Bone marrow (tissue), 2 donors: Measurements from ENCODE around the gene PXDN.

Experiments
- DNase-seq, 2 donors: peaks; one replicate each; lab custom pipeline; 2025; lab: John Stamatoyannopoulos, UW

Gene PXDN

DNA sequence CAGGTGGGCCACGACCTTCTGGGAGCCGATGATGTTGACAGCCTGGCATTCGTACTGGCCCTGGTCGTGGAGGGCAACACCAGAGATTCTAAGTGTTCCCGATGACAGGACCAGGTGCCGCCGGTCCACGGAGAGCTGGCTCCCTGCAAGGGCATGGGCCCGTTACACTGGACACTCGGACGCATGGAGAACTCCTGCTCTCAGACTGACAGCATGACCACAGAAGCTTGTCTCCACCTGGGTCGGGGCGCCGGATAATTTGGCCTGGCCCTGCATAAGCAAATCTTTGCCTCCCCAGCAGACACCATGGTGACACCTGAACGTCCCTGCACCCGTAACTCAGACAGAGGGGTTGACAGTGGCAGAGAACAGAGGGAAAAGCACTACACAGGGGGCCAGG, 80.7 kb downstream of the PXDN start:
- DNase-seq = no peak

DNA sequence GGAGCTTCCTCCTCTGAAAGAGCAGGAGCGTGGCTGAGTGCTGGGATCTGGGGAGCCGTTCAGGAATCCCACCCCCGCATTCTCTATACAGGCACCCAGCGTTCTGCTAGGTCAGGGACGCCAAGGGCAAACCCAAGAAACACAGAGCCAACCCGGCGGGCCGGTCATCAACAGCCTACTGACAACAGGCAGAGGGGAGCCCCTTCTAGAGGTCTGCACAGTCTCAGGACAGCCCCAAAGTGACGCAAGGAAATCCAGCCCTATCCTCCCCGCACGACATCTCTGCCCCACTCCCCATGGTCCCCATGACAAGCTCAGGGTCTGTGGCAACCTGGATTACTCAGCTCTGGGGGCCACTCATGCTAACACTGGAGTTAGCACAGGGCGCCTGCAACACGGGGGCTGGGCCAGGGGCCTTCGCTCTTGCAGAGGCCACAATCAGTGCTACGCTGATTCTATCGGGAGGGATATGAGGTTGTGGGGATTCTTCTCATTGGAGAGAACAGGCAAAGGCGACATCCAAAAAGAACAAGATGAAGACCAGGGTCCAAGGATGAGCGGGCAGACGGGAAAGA, 81.6 kb downstream of the PXDN start:
- no peak for DNase-seq

DNA sequence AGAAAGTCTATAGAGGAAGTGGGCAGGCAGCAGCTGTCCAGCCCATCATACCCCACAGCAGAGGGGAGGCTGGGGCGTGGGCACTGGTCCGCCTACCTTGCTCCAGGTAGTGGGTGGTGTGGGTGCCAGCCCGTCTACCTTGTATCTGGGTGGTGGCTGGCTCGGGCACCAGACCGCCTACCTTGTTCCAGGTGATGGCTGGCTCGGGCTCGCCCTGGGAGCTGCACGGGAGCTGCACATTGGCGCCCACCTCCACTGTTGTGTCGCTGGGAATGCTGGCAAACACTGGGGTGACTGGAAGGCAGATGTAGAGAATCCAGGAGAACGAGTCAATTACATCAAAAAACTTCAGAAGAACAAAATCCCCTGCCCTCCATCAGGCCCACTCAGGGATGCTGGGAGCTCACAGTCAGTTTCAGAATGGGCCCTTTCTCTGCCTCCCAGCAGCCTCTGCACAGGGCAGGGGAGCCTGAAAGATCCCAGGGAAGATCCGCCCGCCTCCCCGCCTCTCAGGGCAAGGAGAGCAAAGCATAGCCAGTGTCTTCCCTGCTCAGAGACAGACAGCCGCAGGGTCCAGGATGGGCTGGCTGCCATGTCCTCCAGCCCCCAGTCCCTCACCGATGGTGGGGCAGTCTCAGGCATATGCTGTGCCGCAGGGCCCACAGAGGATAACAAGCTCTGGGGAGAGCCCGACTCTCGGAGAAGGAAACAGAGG, 82.3 kb downstream of the PXDN start:
- DNase-seq = no peak

DNA sequence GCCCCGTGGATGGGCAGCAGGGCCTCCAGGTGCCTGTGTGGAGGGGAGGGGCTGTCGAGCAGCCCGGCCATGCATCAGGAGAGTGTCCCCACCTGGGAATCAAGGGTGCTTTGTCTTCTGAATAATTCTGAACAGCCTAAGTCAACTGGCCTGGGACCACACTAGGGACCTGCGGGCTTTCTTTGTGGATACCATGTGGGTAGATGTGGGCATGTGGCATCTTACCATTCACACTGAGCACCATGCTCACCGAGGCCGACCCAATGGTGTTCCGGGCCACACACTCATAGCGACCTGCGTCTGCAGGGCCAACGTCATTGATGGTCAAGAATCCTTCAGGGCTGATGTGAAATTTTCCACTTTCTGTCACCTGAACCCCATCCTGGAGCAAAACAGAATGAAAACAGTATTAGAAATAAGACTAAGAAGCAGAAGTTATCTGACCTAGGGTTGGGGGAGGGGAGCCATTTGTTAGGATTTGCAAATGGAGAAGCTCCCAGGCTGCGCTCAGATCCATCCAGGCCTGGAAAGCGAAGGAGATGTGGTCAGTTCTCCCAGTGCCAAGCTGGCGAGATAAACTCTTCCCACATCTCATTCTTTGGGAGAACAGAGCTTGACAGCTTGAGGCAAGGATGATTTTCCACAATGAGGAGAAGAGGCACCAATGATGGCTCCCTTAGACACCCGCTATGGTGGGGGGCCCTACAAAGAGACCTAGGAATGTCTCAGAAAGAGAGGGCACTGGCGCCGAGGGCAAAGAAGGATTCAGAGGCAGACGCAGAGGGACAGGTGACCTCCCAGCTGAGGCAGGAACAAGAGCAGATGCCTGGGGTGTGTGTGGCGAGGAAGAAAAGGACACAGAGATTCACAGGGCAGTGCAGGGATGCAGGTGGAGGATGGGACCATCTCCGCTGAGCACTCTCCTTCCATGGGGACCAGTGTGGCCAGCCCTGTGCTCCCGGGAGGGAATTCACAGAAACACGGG, 83.4 kb downstream of the PXDN start:
- no peak for DNase-seq

DNA sequence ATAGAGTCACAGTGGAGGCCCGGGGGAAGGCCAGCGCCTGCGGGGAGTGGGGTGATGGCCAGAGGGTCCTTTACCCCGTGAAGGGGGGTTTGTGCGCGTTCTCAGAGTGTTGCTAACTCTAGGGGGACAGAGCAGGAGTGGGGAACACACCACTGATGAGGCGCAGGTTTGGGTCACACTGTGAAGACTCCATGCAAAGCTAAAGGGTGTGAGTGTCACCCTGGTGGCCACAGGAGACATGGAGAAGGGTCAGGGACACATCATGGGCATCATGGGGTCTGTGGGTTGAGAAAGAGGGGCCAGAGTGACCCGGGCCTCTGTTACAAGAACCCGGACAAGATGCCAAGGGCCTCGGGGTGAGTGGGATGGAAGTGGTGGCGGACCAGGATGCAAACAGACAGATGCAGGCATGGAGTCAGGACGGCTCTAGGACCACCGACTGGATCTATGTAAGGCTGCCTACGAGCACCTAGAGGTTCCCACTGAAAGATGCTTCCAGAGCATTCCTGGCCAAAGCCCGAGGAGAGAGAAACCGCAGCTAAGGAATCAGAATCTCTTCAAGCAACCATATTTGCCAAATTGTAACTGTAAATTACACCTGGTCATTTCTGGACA, 84.3 kb downstream of the PXDN start:
- no peak for DNase-seq

DNA sequence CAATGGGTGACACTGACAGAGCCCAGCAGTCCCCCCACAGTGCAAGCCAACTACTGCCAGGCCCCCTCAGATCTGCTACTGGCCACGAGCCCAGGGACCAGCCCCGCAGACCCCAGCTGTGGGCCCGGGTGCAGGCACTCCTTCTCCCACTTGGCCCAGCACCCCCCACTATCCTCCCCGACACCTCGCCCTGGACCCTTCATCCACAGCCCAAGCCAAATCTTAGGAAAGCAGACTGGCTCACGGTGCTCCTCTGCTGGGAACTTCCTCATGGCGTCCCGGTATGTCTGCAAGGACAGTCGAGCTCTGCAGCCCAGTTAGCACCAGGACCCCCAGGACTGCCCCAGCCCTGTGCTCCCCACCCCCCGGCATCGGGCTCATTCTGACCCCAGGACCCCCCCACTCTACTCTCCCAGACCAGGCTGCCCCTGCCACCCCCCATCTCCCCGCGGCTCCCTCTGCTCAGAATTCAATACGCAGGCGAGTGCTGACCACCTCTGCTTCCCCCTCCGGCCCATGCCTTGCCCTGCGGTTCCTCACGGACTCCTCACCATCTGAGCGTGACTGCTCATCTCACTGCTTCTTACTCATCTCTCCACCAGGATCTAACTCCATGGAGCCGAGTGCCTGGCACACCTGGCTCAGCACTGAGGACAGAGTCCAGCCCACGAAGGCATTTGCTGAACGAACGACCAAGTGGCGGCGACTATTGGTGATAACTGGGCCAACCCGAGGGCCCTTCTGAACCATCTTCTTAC, 85.7 kb downstream of the PXDN start:
- no peak for DNase-seq

- DNase-seq = no peak
Observed at GRCh38 chr2:1656961-1657841, 87.1 kb downstream of the PXDN start.

GRCh38 chr2:1656326-1656960, 87.9 kb downstream of the PXDN start:
- no peak for DNase-seq

DNA sequence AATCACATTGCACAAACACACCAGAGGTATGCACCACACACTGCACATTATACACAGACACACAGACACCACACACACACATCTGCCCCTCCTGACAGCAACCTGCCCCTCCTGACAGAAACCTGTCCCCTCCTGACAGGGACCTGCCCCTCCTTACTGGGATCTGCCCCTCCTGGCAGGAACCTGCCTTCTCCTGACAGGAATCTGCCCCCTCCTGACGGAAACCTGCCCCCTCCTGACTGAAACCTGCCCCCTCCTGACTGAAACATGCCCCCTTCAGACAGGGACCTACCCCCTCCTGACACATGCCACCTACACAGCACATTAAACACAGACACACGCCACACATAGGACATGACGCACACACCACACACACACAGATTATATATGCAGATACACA, 88.9 kb downstream of the PXDN start:
- DNase-seq = no peak

GRCh38 chr2:1654696-1655374, 89.5 kb downstream of the PXDN start:
- no peak for DNase-seq

GRCh38 chr2:1653956-1654695, 90.2 kb downstream of the PXDN start:
- no peak for DNase-seq

DNA sequence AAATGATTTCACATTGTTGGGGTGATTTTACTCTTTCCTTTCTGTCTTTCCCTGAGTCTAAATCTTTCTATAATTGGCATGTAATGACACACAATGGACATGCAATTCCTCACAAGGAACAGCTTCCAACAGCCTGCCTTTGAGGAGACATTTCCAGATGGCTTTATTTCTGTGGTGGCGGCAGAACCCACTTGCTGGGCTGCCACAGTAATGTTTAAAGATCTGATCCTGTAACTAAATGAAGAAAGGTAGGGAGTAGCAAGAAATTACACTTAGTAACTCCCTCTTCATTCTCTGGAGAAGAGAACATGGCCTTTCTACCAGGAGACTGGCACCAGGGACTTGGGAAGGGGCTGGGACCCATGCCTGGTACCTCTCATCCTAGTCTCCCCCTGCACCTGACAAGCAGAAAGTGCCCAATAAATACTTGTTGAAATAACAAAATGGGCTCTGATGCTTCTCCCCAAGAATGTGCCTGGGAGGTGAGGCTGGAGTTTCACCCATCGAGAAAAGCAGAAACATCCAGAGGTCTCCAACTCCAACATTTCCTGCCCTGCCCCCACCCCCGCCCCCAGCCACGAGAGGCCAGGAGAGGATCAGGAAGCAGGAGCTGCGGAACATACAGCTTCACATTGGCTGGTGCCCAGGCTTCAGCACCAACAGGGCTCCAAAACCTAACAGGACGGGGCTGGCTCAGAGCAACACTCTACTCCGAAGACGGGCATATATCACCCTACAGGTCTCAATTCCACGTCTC, 92.1 kb downstream of the PXDN start:
- DNase-seq = no peak

- no peak for DNase-seq
Observed at GRCh38 chr2:1651121-1652033, 92.9 kb downstream of the PXDN start.

DNA sequence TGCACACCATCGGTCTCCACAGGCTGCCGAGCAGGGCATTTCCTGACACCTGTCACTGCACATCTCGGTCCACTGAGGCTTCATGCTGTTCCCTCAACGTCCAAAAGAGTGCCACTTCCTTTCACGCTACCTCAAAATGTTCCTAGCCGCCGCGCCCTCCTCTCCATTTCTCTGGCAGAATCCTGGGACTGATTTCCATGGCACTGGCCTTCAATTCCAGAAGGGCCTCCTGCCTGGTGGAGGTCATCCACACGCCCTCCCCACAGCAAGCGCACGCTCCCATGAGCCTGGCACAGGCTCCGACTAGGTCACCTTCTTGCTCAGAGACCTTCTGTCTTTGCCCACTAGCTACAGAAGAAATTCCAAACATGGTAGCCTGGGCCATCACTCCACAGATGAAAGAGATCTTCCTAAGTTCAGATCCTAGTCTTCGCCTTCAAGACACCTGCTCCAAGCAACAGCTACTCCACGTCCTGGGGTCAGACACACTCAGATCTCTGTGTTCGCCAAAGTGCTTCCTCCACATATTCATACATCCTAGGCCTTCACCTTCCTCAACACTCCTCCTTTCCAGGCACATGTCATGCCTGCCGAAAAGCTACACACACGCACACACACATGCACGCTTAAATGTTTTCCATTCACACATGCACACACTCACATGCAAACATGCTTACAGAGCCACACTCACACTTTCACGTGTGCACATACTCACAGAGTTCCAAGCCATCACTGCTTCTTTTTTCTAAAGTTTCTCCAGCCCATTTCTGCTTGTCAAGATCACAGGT, 94.0 kb downstream of the PXDN start:
- DNase-seq = no peak

DNA sequence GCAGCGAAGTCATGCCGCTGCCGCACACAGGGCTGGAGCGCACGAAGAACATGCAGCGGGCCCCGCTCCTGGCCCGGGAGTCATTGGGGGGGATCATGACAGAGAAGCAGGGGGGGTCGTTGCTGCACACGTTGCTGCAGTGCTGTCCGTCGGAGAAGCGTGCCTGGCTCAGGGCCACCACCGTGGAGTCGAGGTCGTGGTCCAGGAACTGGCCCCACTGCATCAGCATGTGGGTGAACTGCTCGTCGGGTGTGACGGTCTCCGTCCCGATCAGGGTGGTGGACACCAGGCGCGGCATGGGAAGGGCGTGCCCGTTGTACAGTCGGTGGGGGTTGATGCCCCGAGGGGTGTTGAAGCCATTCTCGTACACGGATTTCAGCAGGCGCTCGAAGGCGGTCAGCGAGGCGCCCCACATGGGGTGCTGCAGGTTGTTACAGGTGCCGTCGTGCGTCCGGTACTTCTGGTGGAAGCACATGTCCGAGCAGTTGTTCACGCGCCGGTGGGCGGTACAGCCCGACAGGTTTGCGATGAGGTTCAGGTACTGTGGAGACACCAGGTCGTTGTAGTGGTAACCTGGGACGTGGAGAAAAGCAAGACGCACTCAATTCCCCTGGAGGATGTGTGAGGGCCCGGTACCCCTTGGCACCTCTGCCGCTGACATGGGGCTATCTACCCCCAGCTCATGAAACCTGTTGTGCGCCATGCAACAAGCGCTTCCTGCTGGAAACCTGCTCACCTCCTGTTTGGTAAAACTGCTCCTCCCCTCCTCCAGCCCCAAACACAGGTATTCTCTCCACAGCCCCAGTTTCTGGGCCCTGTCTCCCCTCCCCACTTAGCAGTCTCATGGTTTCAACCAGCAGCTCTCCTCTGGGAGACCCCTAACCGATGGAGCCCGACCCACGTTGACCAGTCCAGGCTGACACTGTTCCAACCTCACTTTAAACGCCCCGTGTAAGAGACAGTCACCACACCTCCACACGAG, 94.9 kb downstream of the PXDN start:
- DNase-seq = no peak
